ENCODE results near the gene HIVEP3. TPM values are rescaled to one million over a fixed set of nuclear protein-coding genes. Genes with fewer than 3 reads are reported as not detected.

The HIVEP3 gene
- total RNA-seq, 4 donors from 2014 or later, result 1.4 to 3.0 (median 2.3) TPM

DNA sequence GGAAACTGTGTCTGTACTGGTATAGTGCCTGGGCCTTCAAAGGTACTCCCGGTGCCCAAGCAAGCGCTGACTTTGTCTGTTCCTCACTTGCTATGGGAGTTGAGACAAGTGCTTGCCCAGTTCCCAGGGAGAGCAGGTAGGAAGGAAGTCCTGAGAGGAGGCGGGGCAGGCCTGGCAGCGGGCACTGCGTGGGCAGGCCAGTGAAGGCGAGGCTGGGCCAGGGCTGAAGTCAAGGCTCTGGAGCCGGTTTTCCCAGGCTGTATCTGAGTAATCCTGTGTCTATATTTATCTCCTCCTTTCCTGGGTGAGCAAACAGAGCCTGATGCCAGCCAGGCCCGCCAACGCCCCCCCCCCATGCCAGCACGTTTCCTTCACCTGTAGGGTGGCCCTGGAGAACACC lies 418.3 kb downstream of the HIVEP3 start:
- TF ChIP-seq POLR2A (IDR thresholded peaks at IDR 0.05; ENCODE audit: low read depth) (no peak), POLR2AphosphoS5 (IDR thresholded peaks at IDR 0.05) (peak; percentile 24 to 33)
- no peaks in the 10 kb centered on the region for H3K9me3 ChIP-seq
- 63% methylated on average over 9 of the region's 10 CpGs for WGBS
- no peak overlapping the region for H3K4me3 ChIP-seq
- DNase-seq (ENCODE audit: extremely low spot score), result no peak
- H3K4me1 ChIP-seq, result peaks cover 60 to 71% (median 64%) of the 10 kb centered on the region in 4 donors
- peak overlapping the region; percentile 90 to 93 (median 90) for H3K27ac ChIP-seq (replicated peaks in 1 of 4)
- no peaks in the 10 kb centered on the region for H3K36me3 ChIP-seq
- intact Hi-C loops (cut with DNase I), result no loop called here
- no peaks in the 10 kb centered on the region for H3K27me3 ChIP-seq

DNA sequence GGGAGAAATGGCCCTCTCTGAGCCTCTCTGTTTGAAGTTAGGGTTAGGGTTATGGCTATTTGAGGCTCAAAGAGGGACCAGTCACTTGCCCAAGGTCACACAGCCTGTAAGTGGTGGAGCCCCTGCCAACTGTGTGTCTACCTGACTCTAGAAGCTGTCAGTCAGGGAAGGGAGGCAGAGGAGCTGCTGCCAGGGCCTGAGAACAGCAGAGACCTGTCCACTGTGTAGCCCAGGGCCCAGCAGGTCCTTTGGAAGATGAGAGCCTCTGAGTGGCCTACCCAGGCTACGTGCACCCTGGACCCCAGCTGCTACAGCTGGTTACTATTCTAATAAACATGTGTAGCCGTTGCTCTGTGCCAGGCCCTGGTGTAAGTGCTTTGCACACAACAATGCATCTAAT lies 419.1 kb downstream of the HIVEP3 start:
- no peak for TF ChIP-seq POLR2A (IDR thresholded peaks at IDR 0.05; ENCODE audit: low read depth)
- TF ChIP-seq, protein P1, sequence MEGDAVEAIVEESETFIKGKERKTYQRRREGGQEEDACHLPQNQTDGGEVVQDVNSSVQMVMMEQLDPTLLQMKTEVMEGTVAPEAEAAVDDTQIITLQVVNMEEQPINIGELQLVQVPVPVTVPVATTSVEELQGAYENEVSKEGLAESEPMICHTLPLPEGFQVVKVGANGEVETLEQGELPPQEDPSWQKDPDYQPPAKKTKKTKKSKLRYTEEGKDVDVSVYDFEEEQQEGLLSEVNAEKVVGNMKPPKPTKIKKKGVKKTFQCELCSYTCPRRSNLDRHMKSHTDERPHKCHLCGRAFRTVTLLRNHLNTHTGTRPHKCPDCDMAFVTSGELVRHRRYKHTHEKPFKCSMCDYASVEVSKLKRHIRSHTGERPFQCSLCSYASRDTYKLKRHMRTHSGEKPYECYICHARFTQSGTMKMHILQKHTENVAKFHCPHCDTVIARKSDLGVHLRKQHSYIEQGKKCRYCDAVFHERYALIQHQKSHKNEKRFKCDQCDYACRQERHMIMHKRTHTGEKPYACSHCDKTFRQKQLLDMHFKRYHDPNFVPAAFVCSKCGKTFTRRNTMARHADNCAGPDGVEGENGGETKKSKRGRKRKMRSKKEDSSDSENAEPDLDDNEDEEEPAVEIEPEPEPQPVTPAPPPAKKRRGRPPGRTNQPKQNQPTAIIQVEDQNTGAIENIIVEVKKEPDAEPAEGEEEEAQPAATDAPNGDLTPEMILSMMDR (IDR thresholded peaks at IDR 0.05), result no peak
- TF ChIP-seq POLR2AphosphoS5 (IDR thresholded peaks at IDR 0.05), result no peak
- TF ChIP-seq EP300 (IDR thresholded peaks at IDR 0.05), result no peak
- Histone ChIP-seq H3K36me3 (no peaks in the 10 kb centered on the region), H3K9me3 (no peaks in the 10 kb centered on the region), H3K4me1 (peaks cover 65 to 79% (median 68%) of the 10 kb centered on the region in 4 donors), H3K4me3 (no peak overlapping the region), H3K27ac (replicated peaks in 1 of 4) (peak overlapping the region; percentile 90 to 93 (median 90)), H3K27me3 (no peaks in the 10 kb centered on the region)
- intact Hi-C loops (cut with DNase I), result no loop called here
- DNase-seq (ENCODE audit: extremely low spot score), result no peak
- WGBS, result 75% methylated on average over 2 of the region's 2 CpGs

- DNase-seq (ENCODE audit: extremely low spot score), result no peak
Measured at GRCh38 chr1:41498804-41499203, 419.9 kb downstream of the HIVEP3 start.

DNA sequence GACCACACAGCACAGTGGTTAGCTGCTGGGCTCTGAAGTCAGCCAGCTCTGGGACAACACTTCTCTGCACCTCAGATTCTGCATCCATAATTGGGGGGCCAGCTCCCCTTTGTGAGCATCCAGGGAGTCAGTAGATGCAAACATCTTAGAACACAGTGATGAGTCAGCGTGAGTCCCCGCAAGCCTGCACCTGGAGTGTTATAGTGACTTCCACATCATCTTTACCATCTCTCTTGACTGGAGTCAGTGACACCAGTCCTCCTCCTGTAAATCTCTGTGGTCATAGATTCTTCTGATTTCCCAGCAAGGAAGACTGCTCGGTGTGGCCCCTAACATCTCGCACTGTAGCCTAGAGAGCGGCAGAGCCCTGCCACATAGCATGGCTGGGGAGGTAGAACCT lies 420.3 kb downstream of the HIVEP3 start:
- no peak for DNase-seq (ENCODE audit: extremely low spot score)
- 83% methylated on average over 4 of the region's 5 CpGs for WGBS
- Histone ChIP-seq H3K4me3 (no peak overlapping the region), H3K27ac (replicated peaks in 1 of 4) (peak overlapping the region; percentile 90 to 93 (median 90)), H3K36me3 (no peaks in the 10 kb centered on the region), H3K27me3 (no peaks in the 10 kb centered on the region), H3K9me3 (no peaks in the 10 kb centered on the region), H3K4me1 (peaks cover 61 to 80% (median 68%) of the 10 kb centered on the region in 4 donors)
- TF ChIP-seq, protein P1 (IDR thresholded peaks at IDR 0.05), result no peak
- TF ChIP-seq POLR2AphosphoS5 (IDR thresholded peaks at IDR 0.05), result no peak
- TF ChIP-seq POLR2A (IDR thresholded peaks at IDR 0.05; ENCODE audit: low read depth), result no peak
- TF ChIP-seq EP300 (IDR thresholded peaks at IDR 0.05), result no peak
- intact Hi-C loops (cut with DNase I), result no loop called here

More at GRCh38 chr1:41498804-41499203, 419.9 kb downstream of the HIVEP3 start:
- intact Hi-C loops (cut with DNase I), result no loop called here
- Histone ChIP-seq H3K27me3 (no peaks in the 10 kb centered on the region), H3K36me3 (no peaks in the 10 kb centered on the region), H3K4me3 (no peak overlapping the region), H3K27ac (replicated peaks in 1 of 4) (peak overlapping the region; percentile 90 to 93 (median 90)), H3K4me1 (peaks cover 61 to 81% (median 68%) of the 10 kb centered on the region in 4 donors), H3K9me3 (no peaks in the 10 kb centered on the region)
- TF ChIP-seq, protein P1 (IDR thresholded peaks at IDR 0.05), result no peak
- no peak for TF ChIP-seq EP300 (IDR thresholded peaks at IDR 0.05)
- TF ChIP-seq POLR2AphosphoS5 (IDR thresholded peaks at IDR 0.05), result peak; percentile 61 to 72
- no peak for TF ChIP-seq POLR2A (IDR thresholded peaks at IDR 0.05; ENCODE audit: low read depth)
- 43% methylated on average over 10 of the region's 12 CpGs for WGBS

DNA sequence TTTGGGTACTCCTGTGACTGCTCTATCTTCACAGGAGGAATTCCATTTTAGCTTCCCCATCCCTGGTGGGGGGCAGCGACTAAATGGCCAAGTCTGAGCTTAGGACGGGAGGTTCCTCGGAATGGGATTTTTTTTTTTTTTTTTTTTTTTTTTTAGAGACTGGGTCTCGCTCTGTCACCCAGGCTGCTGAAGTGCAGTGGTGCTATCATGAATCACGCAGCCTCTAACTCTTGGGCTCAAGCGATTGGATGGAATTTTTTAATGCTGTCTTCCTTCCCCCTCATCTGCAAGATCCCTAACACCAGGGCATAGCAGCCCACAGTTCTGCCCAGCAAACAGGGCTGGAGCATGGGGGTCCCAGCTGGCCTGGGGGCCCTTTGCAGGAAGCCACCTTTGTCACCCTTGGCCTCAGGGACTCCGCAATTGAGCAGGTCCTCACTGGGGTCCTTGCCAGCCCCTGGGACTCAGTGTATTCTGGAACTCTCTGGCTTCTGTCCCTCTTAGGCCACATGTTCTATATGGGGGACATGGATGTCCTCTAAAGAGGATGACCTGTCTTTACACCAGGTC lies 421.2 kb downstream of the HIVEP3 start:
- H3K4me1 ChIP-seq, result peaks cover 57 to 71% (median 63%) of the 10 kb centered on the region in 4 donors
- TF ChIP-seq POLR2A (IDR thresholded peaks at IDR 0.05; ENCODE audit: low read depth), result no peak
- no peak overlapping the region for H3K4me3 ChIP-seq
- intact Hi-C loops (cut with DNase I), result no loop called here
- peak overlapping the region; percentile 90 to 93 (median 90) for H3K27ac ChIP-seq (replicated peaks in 1 of 4)
- 93% methylated on average over 7 of the region's 7 CpGs for WGBS
- H3K27me3 ChIP-seq, result no peaks in the 10 kb centered on the region
- no peak for DNase-seq (ENCODE audit: extremely low spot score)
- H3K36me3 ChIP-seq, result no peaks in the 10 kb centered on the region
- no peaks in the 10 kb centered on the region for H3K9me3 ChIP-seq
